ENCODE data around the gene USH2A. TPM values are rescaled to one million over a fixed set of nuclear protein-coding genes. Genes with fewer than 3 reads are reported as not detected.

USH2A gene
- total RNA-seq, 1 donor from 2014 or later = 0.55 TPM

GRCh38 chr1:215772151-215772550 lies 651.1 kb downstream of the USH2A start:
- DNase-seq (ENCODE audit: low spot score, unreplicated experiment) = no peak
- Mint-ChIP-seq H3K36me3 (ENCODE audit: insufficient read depth) (no peaks in the 10 kb centered on the region), H3K27me3 (no peaks in the 10 kb centered on the region), H3K4me1 (ENCODE audit: low read depth) (peaks cover 10% of the 10 kb centered on the region), H3K4me3 (ENCODE audit: low read depth) (no peak overlapping the region), H3K27ac (no peak overlapping the region), H3K9me3 (ENCODE audit: low read depth) (peaks cover 3% of the 10 kb centered on the region)
- no peak for TF ChIP-seq CTCF (IDR thresholded peaks at IDR 0.05; ENCODE audit: unreplicated experiment)

- H3K27ac Mint-ChIP-seq = no peak overlapping the region
Observed at GRCh38 chr1:215768303-215768702, 654.9 kb downstream of the USH2A start.

DNA sequence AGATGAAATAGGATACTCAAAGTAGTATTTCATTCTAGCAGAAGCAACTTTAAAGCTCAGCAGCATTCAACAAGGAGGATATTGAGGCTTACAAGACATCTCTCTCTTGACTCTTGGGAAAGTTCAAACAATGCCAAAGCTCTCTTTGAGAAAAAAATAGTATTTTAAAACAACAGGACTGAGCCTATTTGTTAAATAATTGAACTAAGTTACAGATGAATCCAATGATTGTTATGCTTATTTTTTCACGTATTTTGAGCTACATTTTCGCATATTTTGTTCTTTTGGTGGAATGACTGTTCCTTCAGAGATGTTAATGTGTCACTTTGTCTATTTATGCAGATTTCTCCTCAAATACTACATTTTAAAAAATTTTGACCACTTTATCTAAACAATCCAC lies 655.5 kb downstream of the USH2A start:
- no peak for DNase-seq (ENCODE audit: low spot score, unreplicated experiment)
- no peaks in the 10 kb centered on the region for H3K4me1 Mint-ChIP-seq (ENCODE audit: low read depth)
- H3K4me3 Mint-ChIP-seq (ENCODE audit: low read depth) = no peak overlapping the region
- TF ChIP-seq CTCF (IDR thresholded peaks at IDR 0.05; ENCODE audit: unreplicated experiment) = no peak
- H3K27me3 Mint-ChIP-seq = no peaks in the 10 kb centered on the region
- peaks cover 3% of the 10 kb centered on the region for H3K9me3 Mint-ChIP-seq (ENCODE audit: low read depth)
- H3K36me3 Mint-ChIP-seq (ENCODE audit: insufficient read depth) = no peaks in the 10 kb centered on the region
- H3K27ac Mint-ChIP-seq = no peak overlapping the region

More at GRCh38 chr1:215768303-215768702, 654.9 kb downstream of the USH2A start:
- no peak for TF ChIP-seq CTCF (IDR thresholded peaks at IDR 0.05; ENCODE audit: unreplicated experiment)
- Mint-ChIP-seq H3K27me3 (no peaks in the 10 kb centered on the region), H3K9me3 (ENCODE audit: low read depth) (peaks cover 3% of the 10 kb centered on the region), H3K36me3 (ENCODE audit: insufficient read depth) (no peaks in the 10 kb centered on the region), H3K4me1 (ENCODE audit: low read depth) (no peaks in the 10 kb centered on the region), H3K4me3 (ENCODE audit: low read depth) (no peak overlapping the region)
- no peak for DNase-seq (ENCODE audit: low spot score, unreplicated experiment)

DNA sequence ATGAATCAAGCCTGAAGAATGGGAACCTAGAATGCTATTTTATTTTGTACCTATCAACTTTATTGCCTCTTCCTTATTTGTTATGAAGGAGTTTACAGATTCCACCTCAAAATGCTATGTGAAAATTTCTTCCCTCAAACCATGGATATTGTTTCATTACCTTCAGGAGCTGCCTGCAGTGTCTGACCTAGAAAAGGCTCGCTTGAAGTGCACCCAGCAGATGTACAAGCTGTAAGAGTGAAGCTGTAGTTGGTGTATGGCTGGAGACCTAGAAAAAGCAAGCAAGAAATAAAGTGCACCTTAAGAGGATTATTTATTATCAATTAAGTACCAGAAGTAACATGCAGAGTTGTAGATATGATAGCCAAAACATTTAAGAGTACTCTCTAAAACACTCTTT lies 656.7 kb downstream of the USH2A start:
- H3K9me3 Mint-ChIP-seq (ENCODE audit: low read depth) = peaks cover 3% of the 10 kb centered on the region

DNA sequence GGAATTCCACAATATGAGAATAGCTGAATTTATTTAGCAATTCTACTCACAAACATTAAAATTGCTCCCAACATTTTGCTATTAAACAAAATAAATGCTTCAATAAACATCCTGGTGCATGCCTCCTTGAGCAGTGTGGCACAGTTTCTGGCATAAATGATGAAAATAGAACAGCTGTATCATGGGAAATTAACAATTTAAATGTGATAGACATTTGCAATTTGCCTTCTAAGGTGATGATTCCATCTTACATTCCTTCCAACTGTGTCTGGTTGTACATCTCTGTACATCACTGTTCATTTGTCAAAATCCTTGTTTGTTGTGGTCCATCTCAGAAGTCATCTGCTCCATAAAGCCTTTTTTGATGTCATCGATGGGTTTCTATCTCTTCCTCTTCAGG lies 657.4 kb downstream of the USH2A start:
- DNase-seq (ENCODE audit: low spot score, unreplicated experiment) = no peak
- Mint-ChIP-seq H3K36me3 (ENCODE audit: insufficient read depth) (no peaks in the 10 kb centered on the region), H3K4me1 (ENCODE audit: low read depth) (no peaks in the 10 kb centered on the region), H3K4me3 (ENCODE audit: low read depth) (no peak overlapping the region), H3K27me3 (no peaks in the 10 kb centered on the region), H3K9me3 (ENCODE audit: low read depth) (peaks cover 3% of the 10 kb centered on the region), H3K27ac (no peak overlapping the region)
- no peak for TF ChIP-seq CTCF (IDR thresholded peaks at IDR 0.05; ENCODE audit: unreplicated experiment)

More for the DNA sequence above, 656.7 kb downstream of the USH2A start:
- H3K4me1 Mint-ChIP-seq (ENCODE audit: low read depth) = no peaks in the 10 kb centered on the region
- no peak for DNase-seq (ENCODE audit: low spot score, unreplicated experiment)
- no peak overlapping the region for H3K4me3 Mint-ChIP-seq (ENCODE audit: low read depth)
- H3K27ac Mint-ChIP-seq = no peak overlapping the region
- no peaks in the 10 kb centered on the region for H3K36me3 Mint-ChIP-seq (ENCODE audit: insufficient read depth)
- no peaks in the 10 kb centered on the region for H3K27me3 Mint-ChIP-seq
- TF ChIP-seq CTCF (IDR thresholded peaks at IDR 0.05; ENCODE audit: unreplicated experiment) = no peak
